Epidermal melanocyte (primary cell): ENCODE measurements around the gene CPA4.
"Not testable (repeated sequence)": the region's sequence is repeated elsewhere in the genome, so short reads cannot be mapped to it uniquely, and the experiment has no call there.

ENCODE experiments used
- DNase-seq: peaks from one replicate; pipeline ENCODE4 v3.0.0; 2011; ENCODE audit warnings: low spot score; ENCODE audit not compliant: insufficient read length

Gene CPA4

GRCh38 chr7:130301501-130302020 lies 8.6 kb downstream of the CPA4 start:
- DNase-seq: no peak

- DNase-seq: no peak
Measured at GRCh38 chr7:130302649-130303048, 9.7 kb downstream of the CPA4 start.

- DNase-seq: no peak
Measured at GRCh38 chr7:130303127-130303526, 10.2 kb downstream of the CPA4 start.

GRCh38 chr7:130303551-130303950 lies 10.6 kb downstream of the CPA4 start:
- DNase-seq: no peak

- no peak for DNase-seq
Measured at GRCh38 chr7:130303982-130304381, 11.0 kb downstream of the CPA4 start.

GRCh38 chr7:130304878-130305277 lies 11.9 kb downstream of the CPA4 start:
- no peak for DNase-seq

- DNase-seq: no peak
Measured at GRCh38 chr7:130305433-130306042, 12.6 kb downstream of the CPA4 start.

GRCh38 chr7:130309986-130310385 lies 17.0 kb downstream of the CPA4 start:
- no peak for DNase-seq

GRCh38 chr7:130314305-130314704 lies 21.3 kb downstream of the CPA4 start:
- DNase-seq: no peak

- DNase-seq: no peak
Measured at GRCh38 chr7:130319541-130319940, 26.6 kb downstream of the CPA4 start.

GRCh38 chr7:130321542-130322229 lies 28.7 kb downstream of the CPA4 start:
- DNase-seq: not testable (repeated sequence)

- no peak for DNase-seq
Measured at GRCh38 chr7:130322615-130323014, 29.7 kb downstream of the CPA4 start.

- DNase-seq: no peak
Measured at GRCh38 chr7:130324306-130324943, 31.5 kb downstream of the CPA4 start.

- no peak for DNase-seq
Measured at GRCh38 chr7:130329681-130330080, 36.7 kb downstream of the CPA4 start.

GRCh38 chr7:130332259-130333053 lies 39.5 kb downstream of the CPA4 start:
- no peak for DNase-seq

GRCh38 chr7:130333832-130334231 lies 40.9 kb downstream of the CPA4 start:
- no peak for DNase-seq

- DNase-seq: no peak
Measured at GRCh38 chr7:130334274-130334673, 41.3 kb downstream of the CPA4 start.

GRCh38 chr7:130337410-130337971 lies 44.5 kb downstream of the CPA4 start:
- no peak for DNase-seq

- no peak for DNase-seq
Measured at GRCh38 chr7:130338233-130338632, 45.3 kb downstream of the CPA4 start.

GRCh38 chr7:130341882-130342281 lies 48.9 kb downstream of the CPA4 start:
- no peak for DNase-seq

GRCh38 chr7:130342701-130343380 lies 49.9 kb downstream of the CPA4 start:
- no peak for DNase-seq
